NCI-H345 (cell line): ENCODE results near the gene IMP3.

Experiments used
- DNase-seq: peaks from one replicate; lab custom pipeline; 2025; lab: John Stamatoyannopoulos, UW

The IMP3 gene

DNA sequence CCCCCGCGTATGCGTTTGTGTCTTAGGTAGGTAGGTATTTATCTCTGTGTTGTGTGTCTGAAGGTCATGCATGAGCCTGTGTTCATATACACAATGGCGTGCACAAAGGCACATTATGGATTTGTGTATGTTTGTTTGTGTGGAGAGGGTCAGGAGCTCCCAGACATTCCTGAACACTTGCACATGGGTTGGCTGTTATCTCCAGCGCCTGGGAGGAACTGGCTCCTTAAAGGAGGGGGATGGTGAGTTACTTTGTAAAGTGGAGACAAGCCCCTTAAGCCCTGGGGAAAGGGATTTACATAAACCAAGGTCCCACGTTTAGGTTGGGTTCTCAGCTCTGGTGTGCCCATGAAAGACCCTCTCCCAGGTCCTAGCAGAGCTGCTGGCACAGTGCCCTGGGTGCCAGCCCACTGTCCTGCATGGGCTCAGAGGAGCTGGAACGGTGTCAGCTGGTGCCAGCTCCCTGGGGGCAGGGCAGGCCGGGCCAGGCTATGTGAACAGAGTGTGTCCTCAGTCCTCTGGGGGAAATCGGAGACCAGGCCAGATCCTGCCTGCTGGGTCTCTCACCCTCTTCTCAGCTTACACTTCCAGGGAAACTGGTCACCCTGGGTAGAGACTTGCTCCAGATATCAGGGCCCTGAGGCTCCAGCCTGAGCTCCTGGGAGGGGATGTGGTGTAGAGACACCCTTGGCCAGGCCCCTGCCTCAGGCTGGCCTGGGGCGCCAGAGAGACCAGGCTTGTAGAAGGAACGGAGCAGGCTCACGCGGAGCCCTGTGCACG, 32.8 kb upstream of the IMP3 start:
- no peak for DNase-seq

DNA sequence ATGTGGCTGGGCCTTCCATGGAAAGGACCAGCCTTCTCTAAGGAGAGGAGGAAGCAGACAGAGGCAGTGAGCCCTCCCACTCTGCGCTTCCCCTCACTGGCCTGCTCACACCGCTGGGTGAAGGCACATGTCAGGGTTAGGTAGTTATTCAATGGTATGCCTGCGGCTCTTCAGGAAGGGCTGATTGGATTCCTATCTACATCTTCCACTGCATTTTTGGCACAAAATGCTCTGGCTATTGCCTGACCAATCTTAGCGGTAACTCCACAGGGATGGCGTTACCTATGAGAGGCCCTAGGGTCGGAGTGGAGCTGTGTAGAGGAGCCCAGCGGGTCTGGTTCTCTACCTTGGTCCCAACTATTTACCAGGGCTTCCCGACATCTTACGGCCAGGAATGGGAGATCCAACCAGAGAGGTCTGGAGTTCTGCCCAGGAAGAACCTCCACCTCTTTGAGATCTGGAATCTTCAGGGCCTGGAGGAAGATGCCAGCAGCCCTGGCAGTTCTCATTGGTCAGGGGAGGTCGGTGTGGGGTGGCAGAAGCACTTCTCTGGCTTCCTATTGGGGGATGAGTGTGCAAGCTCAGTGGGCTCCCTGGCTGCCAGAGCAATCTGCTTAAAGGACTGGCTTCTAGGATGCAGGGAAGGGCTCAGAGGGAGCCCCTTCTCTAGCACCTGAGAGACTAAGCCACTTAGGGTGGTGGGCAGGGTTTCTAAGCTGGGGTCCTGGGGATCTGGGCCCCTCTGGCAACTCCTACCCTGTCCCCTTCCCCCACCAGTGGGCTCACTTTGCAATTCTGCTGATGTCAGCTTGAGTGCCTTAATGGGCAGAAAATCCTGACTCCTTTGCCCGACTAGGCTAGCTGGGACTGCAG, 31.9 kb upstream of the IMP3 start:
- no peak for DNase-seq

DNA sequence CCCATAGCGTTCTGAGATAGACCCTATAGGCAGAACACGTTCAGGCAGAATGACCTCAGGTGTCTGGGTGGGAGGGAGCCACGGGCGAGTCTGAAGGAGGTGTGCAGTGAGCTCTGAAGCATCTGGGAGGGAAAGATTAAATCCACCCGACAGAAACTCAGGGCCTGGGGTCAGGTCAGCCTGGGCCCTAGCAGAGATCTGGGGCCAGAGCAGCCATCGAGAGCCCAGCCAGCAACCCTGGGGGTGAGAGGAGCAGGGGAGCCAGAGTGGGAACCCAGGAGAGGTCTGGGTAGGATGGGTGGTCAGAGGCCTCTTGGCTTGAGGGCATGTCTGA, 29.8 kb upstream of the IMP3 start:
- no peak for DNase-seq

DNA sequence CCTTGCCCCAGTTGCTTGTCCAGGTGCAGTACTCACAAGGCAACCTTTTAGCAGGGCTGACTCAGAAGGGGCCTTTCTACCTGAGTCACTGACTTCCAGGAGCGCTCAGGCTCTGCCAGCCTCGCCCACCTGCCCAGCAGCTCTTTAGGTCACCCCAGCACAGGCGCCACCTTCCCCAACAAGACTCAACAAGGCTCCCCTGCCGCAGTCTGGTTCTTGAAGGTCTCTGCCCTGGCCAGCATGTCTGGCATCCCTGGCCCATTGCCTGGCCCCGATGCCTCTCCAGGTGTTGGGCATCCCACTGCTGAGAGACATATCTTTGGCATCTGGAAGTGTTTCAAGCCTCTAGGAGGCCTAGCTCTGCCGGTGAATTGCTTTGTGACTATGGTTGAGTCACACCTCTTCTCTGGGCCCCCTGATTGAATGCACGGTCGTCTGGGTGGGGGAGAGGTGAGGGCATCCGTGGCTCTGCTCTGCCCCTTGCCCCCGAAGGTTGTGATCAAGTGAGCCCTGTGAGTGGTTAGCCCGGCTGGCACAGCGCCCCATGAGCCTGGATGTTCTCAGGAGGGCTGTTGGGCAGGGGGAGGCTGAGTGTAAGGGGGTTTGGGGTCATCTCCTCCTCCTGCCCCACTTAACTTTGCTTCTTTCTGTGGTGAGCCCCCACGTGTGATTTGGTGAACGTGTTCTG, 29.3 kb upstream of the IMP3 start:
- no peak for DNase-seq

DNA sequence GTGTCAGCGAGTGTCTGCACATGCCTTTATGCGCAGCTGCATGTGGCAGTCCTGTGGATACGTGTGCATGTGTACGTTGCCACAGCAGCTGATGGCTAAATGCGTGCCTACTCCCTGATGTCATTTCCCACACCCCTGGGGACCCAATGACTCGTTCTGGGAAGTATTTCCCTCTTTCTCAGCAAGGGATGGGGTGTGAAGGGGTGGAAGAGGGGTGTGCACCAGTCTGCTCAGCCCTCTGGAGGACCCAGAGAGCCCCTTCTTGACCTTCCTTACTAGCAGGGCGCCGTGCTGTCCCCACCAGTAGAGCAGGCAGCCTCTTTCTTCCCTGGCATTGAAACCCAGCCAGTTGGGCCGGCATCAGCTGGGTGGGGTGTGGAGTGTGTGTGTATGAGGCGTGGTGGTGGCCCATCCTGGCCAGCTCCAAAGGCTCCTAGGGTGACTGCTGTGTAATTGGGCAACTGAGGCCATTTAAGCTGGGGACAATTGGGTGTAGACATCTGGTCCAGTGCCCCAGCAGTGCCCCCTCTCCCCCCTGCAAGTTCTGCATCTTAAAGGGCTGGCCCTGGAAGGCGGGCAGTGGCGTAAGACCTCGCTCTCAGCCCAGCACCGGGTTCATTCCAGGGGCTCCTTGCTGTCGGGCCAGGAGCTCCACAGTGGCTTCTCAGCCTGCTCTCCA, 26.9 kb upstream of the IMP3 start:
- DNase-seq, result no peak

DNA sequence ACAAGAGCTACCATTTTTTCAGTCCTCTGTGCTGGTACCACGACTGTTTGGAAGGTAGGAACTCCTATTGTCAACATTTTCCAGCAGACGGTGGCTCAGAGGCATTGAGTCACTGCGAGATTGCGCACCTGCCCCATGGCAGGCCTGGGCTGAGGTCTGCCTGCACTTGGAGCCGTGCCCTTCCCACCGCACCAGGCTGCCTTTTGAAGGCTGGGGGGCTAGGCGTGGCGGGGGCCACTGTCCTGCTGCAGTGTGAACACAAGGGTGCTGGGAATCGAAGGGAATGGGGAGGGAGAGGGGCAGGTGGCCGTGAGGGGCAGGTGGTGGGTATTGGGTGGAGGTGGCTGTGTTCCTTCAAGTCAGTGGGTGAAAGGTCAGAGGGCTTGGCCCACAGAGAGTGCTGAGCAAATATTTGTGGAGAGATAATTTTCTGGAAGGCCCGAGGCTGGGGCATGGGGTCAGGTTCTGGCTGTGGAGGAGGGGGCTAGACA, 24.0 kb upstream of the IMP3 start:
- DNase-seq, result no peak

DNA sequence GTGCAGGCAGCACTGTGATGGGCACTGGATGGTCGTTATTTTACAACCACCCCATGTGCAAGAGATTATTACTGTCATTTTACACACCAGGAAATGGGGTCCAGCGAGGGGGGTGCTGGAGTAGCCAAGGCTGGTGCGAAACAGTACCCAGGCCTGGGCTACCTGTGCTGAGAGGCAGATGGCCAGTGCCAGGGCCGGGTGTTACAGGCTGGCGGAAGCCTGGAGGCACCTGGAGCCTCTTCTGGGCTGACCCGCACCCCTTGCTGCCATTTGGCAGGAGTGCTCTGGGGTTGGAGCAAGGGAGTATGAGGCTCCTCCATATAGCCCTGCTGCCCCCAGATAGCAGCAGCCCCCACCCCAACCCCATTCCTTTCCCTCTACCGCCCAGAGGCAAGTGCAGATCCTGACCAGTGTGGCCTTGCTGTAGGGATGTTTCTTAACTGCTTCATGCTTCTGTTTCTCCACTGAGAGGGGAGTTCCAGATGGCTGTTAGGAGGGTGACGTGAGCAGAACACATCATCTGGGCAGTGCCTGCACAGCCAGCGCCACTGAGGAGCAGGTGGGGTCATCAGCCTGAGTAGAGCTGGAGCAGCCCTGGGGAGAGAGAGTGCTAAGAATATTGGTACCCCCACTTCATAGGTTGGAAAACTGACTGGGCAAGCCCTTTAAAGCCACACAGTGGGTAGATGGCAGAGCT, 22.9 kb upstream of the IMP3 start:
- no peak for DNase-seq

DNA sequence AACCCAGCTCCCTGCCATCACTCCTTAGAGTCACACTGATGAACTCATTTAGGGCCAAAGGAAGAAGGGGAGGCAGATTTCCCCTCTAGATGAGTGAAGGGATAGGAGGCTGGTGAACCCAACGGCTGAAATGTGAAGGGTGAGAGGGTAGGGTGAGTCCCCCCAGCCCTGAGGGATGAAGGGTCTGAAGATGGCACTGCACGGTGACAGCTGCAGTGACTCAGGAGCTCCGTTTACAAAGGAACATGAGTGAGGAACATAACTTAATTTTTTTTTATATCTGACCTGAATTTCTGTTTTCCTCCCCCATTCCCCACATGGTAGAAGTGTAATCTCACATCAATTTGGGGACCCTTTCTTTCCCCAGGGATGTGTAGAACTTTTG, 21.7 kb upstream of the IMP3 start:
- DNase-seq, result no peak

DNA sequence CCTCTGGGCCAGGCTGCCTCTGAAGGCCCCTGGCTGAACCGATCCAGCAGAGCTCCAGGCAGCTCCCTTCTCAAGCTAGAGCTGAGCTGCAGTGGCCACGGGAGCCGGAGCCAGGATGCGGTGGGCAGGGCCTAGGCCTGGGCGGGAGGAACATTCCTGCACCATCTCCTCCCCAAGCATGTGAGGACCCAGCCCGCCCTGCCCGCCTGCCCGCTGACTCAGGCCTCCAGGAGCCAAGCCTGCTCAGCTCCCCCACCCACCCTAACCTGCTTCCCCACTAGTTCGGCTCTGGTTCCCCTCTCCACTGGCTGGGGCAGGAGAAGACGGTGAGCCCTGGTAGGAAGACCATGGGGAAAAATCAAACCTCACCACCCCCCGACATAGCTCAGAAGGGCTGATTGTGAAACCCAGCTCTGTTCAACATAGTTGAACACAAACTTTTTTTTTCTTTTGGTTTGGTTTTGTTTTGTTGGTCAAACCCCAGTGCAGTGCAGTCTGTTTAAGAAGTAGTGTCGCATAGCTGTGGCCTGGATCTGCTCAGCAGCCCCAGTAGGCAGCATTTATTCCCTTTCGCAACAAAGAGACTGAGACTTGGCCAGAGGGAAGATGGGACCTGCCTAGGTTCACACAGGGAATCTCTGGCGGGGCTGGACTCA, 21.2 kb upstream of the IMP3 start:
- DNase-seq, result no peak

DNA sequence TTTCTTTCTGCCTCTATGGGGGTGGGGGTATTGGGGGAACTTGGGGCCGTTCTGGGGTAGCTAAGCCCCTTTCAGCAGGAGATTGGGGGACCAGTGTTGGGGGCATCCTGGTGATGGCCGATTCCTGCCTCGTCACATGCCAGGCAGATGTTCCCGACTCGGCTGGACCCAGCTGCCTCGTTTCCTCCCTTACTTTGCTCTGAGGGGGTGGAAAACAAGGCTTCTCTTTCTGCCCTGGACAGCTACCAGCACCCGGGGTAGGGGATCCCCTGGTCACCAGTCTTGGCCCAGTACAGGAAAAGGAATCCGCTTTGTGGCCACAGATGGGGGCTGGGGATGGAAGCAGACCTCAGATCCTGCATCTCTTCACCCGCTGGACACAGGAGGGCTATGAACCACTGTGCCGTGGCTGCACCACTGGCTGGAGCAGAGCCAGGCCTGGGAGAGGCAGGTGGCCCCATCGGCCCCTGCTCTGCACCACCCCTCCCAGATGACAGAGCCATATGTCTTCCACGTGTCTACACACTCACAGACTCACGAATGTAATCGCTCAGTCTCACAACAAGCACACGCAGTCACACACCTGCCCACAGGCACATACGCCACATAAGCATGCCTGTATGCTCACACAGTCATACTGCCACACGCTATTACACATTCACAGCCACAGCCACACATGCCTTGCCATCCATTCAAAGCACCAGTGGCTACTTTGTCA, 20.1 kb upstream of the IMP3 start:
- no peak for DNase-seq

DNA sequence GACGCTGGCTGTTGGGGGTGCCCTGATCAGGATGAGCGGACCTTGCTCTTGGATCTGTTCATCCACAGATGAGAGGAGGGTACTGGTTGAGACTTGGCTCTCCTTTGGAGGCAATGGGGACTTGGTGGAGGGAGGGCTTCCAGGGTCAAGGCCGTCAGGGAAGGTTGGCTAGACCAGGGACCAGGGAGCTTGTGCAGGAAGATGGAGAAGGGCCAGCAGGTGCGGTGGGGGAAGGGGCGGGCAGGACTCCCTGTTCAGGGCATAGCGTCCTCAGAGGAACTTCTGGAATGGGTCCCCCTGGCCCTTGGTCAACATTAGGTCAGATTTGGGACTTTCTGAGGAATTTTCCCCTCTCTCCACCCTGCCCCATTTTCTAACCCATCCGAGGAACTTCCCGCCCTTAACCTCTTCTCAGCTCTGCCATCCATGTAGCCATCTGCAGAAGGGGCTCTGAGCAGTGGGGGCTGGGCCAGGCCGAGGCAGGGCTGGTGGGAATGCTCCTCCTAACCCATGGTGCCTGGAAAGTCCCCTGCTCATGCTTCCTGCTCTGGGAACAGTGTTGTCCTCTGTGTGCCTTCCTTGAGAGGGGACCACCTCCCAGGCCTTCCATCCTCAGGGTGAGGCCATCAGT, 19.2 kb upstream of the IMP3 start:
- no peak for DNase-seq

DNA sequence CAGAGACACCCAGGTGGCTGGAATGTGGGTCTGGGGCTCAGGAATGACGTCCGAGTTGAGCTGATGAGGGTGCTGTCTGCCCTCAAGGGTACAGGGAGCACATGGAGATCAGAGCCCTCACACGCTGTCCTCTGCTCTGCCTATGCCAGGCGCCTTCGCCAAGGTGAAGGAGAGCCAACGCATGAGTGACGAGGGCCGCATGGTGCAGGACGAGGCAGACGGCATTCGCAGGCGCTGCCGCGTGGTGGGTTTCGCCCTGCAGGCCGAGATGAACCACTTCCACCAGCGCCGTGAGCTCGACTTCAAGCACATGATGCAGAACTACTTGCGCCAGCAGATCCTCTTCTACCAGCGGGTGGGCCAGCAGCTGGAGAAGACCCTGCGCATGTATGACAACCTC, 16.8 kb upstream of the IMP3 start:
- DNase-seq, result no peak

DNA sequence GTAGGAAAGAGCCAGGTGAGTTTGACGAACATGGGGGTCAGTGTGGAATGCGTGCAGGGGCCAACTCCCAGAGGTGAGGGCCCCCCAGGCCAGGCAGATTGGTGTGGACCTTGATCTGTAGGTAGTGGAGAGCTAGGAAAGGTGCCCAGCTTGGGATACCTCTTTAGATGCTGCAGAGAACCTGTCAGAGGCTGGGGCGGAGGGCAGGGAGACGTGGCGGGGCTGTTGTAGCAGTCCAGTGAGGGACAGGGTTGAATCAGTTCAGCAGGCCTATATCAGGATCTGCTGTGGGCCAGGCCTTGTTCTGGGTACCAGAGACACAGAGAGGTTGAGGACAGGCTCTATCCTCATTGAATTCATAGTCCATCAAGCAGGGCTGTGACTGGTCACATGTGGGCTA, 16.3 kb upstream of the IMP3 start:
- no peak for DNase-seq

DNA sequence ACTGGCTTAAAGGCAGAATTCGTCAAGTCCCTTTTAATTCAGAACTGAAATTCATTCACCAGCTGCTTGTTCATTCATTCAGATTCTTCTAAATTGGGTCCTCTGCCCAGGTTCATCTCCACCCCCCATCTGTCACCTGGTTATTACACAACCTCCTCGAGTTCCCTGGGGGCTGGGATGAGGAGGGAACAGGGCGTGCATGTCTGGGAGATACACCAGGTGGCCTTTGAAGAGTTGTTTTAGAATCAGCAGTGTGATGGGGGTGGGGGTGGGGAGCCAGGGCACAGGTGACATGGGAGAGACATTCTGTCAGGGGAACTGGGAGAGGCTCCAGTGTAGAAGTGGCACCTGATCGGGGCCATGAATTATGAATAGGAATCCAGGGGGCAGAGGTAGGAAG, 15.9 kb upstream of the IMP3 start:
- peak; percentile 81 for DNase-seq

DNA sequence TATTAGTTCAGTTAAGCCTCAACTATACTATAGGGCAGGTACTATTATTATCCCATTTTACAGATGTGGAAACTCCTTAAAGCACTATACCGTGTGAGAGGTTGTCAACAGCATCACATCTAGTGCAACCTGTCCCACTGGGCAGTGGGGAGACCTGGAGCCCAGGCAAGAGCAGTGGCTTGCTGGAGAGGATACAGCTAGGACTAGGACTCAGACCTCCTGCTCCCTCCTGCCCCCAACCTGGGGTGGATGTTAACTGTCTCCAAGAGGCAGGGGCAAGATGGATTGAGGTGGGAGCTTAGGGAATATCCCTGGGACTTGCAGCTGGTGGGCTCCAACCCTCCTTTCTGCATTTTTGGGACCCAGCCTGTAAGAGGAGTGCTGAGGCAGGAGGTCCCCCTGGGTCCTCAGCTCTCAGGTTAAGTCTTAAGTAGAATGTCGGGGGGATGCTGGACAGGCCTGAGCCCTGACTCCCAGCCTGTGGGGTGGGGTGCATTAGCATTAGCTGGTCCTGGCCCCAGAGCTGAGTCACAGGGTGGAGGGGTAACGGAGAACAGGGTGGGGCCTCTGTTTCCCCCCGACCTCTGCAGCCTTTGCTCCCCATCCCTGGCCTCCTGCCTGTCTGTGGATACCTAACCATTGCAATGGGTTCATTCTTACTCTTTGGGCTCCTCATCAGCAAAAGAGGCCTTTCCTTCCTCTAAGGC, 14.3 kb upstream of the IMP3 start:
- DNase-seq, result no peak

DNA sequence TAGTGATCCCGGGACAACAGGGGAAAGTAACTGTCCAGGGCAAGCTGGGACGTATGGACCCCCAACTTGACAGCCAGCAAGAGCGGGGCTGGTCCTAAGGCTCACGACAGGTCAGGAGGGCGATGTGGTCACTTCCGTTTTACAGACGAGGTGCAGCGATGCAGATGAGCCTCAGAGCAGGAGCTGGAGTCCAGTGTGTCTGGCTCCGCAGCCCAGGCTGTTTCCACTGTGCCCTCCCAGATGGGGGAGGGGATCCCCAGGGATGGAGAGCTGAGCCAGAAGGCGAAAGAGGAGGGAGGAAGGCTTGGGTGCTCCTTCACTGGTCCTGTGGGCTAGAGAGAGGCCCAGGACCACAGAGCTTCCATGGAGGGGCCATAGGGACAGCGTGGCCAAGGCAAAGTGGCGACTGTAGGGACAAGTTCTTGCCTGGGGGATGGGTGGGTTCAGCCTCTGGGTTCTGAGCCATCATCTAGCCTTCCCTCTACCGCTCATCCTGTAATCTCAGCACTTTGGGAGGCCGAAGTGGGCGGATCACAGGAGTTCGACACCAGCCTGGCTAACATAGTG, 13.4 kb upstream of the IMP3 start:
- no peak for DNase-seq

DNA sequence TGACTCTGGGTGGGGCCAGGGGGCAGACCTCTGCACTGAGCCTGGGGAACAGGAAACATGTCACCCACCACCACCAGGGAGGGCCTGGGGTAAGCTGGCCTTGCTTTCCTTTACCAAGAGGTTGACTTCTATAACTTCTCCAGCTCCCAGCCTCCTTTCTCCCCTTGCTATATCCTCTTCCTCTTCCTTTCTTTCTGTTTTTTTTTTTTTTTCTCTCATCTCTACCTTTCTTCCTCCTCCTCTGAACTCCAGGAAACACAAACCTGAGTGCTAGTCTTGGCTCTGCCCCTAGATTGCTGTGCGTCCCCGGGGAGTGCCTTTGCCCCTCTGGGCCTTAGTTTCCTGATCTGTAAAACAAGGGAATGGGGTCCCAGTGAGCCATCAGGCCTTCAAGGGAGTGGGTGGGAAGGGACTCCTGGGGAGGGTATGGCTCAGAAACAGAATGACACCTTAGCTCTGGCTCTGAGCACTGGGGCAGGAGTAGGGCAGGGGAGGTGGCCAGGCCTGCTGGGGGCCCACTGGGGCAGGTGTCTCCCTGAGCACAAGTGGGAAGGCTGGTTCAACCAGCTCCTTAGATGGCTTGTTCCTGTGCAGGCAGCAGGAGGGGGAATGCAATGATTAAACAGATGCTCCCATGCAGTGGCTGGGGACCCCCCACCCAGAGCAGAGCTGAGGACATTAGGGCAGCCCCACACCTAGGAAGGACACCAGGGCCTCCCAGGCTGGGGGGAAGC, 12.0 kb upstream of the IMP3 start:
- DNase-seq, result no peak
